GM19452 (cell line): Measurements from ENCODE around the gene TMEM272.

Experiments used
- ATAC-seq: cut with Tn5 transposase; IDR thresholded peaks from one replicate; pipeline ENCODE4 v1.9.1; 2021; ENCODE audit not compliant: unreplicated experiment

The TMEM272 gene

GRCh38 chr13:51763486-51763885 lies 81.5 kb downstream of the TMEM272 start:
- ATAC-seq: no peak
